HCT116 (cell line): ENCODE results near the gene GAPDH. TPM values are rescaled to one million over a fixed set of nuclear protein-coding genes. Genes with fewer than 3 reads are reported as not detected.

Source experiments
- ATAC-seq: fragments of 200-7000 bp; cut with Tn5 transposase; 2 replicates; pipeline ENCODE4 v1.9.1; 2020; ENCODE audit warnings: mild to moderate bottlenecking, moderate library complexity
- BruUV-seq: library from RNA; stranded (reverse); fragments of 400-500 nt; replicated peaks from 2 replicates; lab custom pipeline; 2021; lab: Mats Ljungman, UMichigan
- CTCF ChIA-PET: fragments of 300-600 bp; sonication (Branson Sonifier 250); formaldehyde crosslinking; loops from one replicate; lab custom pipeline; 2021; ENCODE audit warnings: antibody characterized with exemption; lab: Charles Lee
- POLR2A ChIA-PET: fragments of 300-600, 350-600 bp; sonication (Branson Sonifier 250); formaldehyde crosslinking; loops from one replicate; lab custom pipeline; 2021; ENCODE audit warnings: antibody characterized with exemption; lab: Charles Lee
- RAD21 ChIA-PET, 2 experiments: fragments of 300-600 bp; sonication (Branson Sonifier 250); formaldehyde crosslinking; loops; one replicate each; lab custom pipeline; 2023; ENCODE audit warnings: low total read pairs in 2 of 2; ENCODE audit not compliant: uncharacterized antibody in 2 of 2, unreplicated experiment in 2 of 2, low non-redundant PET in 1 of 2; lab: Charles Lee
- DNase-seq: peaks from one replicate; pipeline ENCODE4 v3.0.0-alpha.2; 2010; ENCODE audit warnings: low read depth, low spot score
- H2AFZ ChIP-seq: fragments of 200-600 bp; shearing (Covaris generic), sonication (generic); 2 replicates; pipeline ENCODE4 v1.6.1; 2017; ENCODE audit warnings: low read depth, mixed run types, mixed read lengths, antibody characterized with exemption, low read length; ENCODE audit not compliant: poor library complexity, severe bottlenecking
- H3K27ac ChIP-seq: 2 replicates; pipeline ENCODE4 v1.5.1; 2012; ENCODE audit warnings: low read depth, low read length
- H3K27me3 ChIP-seq: fragments of 200-600 bp; sonication (generic); 2 replicates; pipeline ENCODE4 v1.6.1; 2016; ENCODE audit warnings: mixed run types, low read length, mixed read lengths; ENCODE audit not compliant: insufficient read depth
- H3K36me3 ChIP-seq, 2 experiments: fragments of 200-500 bp in 1 of 2; fragments of 200-600 bp in 1 of 2; sonication (Bioruptor generic) in 1 of 2; sonication (generic) in 1 of 2; 2 replicates each; pipeline versions ENCODE4 v1.5.1 to v1.6.1; 2014 to 2016; ENCODE audit warnings: low read length in 2 of 2, inconsistent platforms in 1 of 2, mixed read lengths in 1 of 2, mixed run types in 1 of 2; ENCODE audit not compliant: insufficient read depth in 2 of 2, control insufficient read depth in 1 of 2
- H3K4me1 ChIP-seq, 2 experiments: fragments of 200-600 bp in 1 of 2; sonication (generic) in 1 of 2; 2 replicates each; pipeline versions ENCODE4 v1.5.1 to v1.6.1; 2012 to 2017; ENCODE audit warnings: low read length in 2 of 2, inconsistent platforms in 1 of 2, mild to moderate bottlenecking in 1 of 2, mixed read lengths in 1 of 2, mixed run types in 1 of 2, moderate library complexity in 1 of 2; ENCODE audit not compliant: insufficient read depth in 2 of 2, control insufficient read depth in 1 of 2
- H3K4me2 ChIP-seq: fragments of 200-600 bp; sonication (generic); 2 replicates; pipeline ENCODE4 v1.6.1; 2017; ENCODE audit warnings: mixed run types, low read length, mixed read lengths
- H3K4me3 ChIP-seq, 2 experiments: fragments of 200-600 bp in 1 of 2; sonication (generic) in 1 of 2; replicated peaks in 1 of 2; 2 replicates each; pipeline ENCODE4 v1.5.1; 2011 to 2016; ENCODE audit warnings: low read length in 2 of 2, control low read depth in 1 of 2, low read depth in 1 of 2, mild to moderate bottlenecking in 1 of 2, mixed read lengths in 1 of 2, mixed run types in 1 of 2
- H3K79me2 ChIP-seq: fragments of 200-600 bp; sonication (generic); 2 replicates; pipeline ENCODE4 v1.6.1; 2017; ENCODE audit warnings: mild to moderate bottlenecking, mixed run types, low read length, moderate library complexity, mixed read lengths; ENCODE audit not compliant: insufficient read depth
- H3K9ac ChIP-seq: fragments of 200-600 bp; sonication (generic); 2 replicates; pipeline ENCODE4 v1.6.1; 2016; ENCODE audit warnings: low read length, mixed read lengths
- H3K9me2 ChIP-seq: fragments of 200-600 bp; sonication (generic), shearing (Covaris generic); 2 replicates; pipeline ENCODE4 v1.6.1; 2017; ENCODE audit warnings: mixed run types, mild to moderate bottlenecking, moderate library complexity; ENCODE audit not compliant: insufficient read depth
- H3K9me3 ChIP-seq, 2 experiments: fragments of 200-500 bp in 1 of 2; fragments of 200-600 bp in 1 of 2; sonication (Bioruptor generic) in 1 of 2; sonication (generic) in 1 of 2; 2 replicates each; pipeline ENCODE4 v1.6.1; 2014 to 2017; ENCODE audit warnings: low read length in 2 of 2, mixed read lengths in 2 of 2, inconsistent platforms in 1 of 2, low read depth in 1 of 2, mild to moderate bottlenecking in 1 of 2, mixed run types in 1 of 2, moderate library complexity in 1 of 2; ENCODE audit not compliant: control insufficient read depth in 1 of 2, insufficient read depth in 1 of 2
- H4K20me1 ChIP-seq: fragments of 200-600 bp; sonication (generic), shearing (Covaris generic); 2 replicates; pipeline ENCODE4 v1.6.1; 2017; ENCODE audit warnings: mixed run types, mild to moderate bottlenecking, moderate library complexity; ENCODE audit not compliant: insufficient read depth
- CBX3 ChIP-seq: IDR thresholded peaks from 2 replicates; pipeline ENCODE4 v1.6.1; 2012; ENCODE audit warnings: low read depth
- CEBPB ChIP-seq: IDR thresholded peaks from 2 replicates; pipeline ENCODE4 v1.6.1; 2012; ENCODE audit warnings: low read depth
- CTCF ChIP-seq, 3 experiments: fragments of 200-600 bp in 1 of 3; sonication (generic) in 1 of 3; IDR thresholded peaks in 2 of 3; conservative IDR thresholded peaks in 1 of 3; 2 replicates each; pipeline ENCODE4 v1.5.1; 2012 to 2017; ENCODE audit warnings: low read depth in 2 of 3, low read length in 2 of 3, antibody characterized with exemption in 1 of 3, borderline replicate concordance in 1 of 3, control low read depth in 1 of 3, mild to moderate bottlenecking in 1 of 3, mixed read lengths in 1 of 3, mixed run types in 1 of 3, moderate library complexity in 1 of 3; ENCODE audit not compliant: insufficient read depth in 1 of 3
- EGR1 ChIP-seq: IDR thresholded peaks from 2 replicates; pipeline ENCODE4 v1.6.1; 2012; ENCODE audit warnings: low read depth
- ELF1 ChIP-seq: IDR thresholded peaks from 2 replicates; pipeline ENCODE4 v1.6.1; 2012; ENCODE audit warnings: low read depth, borderline replicate concordance
- EZH2 ChIP-seq: fragments of 200-600 bp; sonication (generic); IDR thresholded peaks from 2 replicates; pipeline ENCODE4 v1.6.1; 2017; ENCODE audit warnings: antibody characterized with exemption, mixed run types
- EZH2phosphoT487 ChIP-seq: fragments of 200-600 bp; IDR thresholded peaks from 2 replicates; pipeline ENCODE4 v1.6.1; 2018; ENCODE audit warnings: antibody characterized with exemption, borderline replicate concordance
- FOSL1 ChIP-seq: IDR thresholded peaks from 2 replicates; pipeline ENCODE4 v1.6.1; 2012; ENCODE audit warnings: low read depth
- JUND ChIP-seq: IDR thresholded peaks from 2 replicates; pipeline ENCODE4 v1.6.1; 2012
- POLR2A ChIP-seq: IDR thresholded peaks from 2 replicates; pipeline ENCODE4 v1.7.0; 2011; ENCODE audit warnings: borderline replicate concordance; ENCODE audit not compliant: insufficient read depth, insufficient read length; ENCODE audit errors: extremely low read depth
- POLR2AphosphoS5 ChIP-seq: IDR thresholded peaks from 2 replicates; pipeline ENCODE4 v1.6.1; 2011; ENCODE audit warnings: mild to moderate bottlenecking, low read depth, low read length, moderate library complexity
- REST ChIP-seq: IDR thresholded peaks from 2 replicates; pipeline ENCODE4 v1.6.1; 2012; ENCODE audit warnings: low read depth
- SIN3A ChIP-seq: IDR thresholded peaks from 2 replicates; pipeline ENCODE4 v1.6.1; 2012; ENCODE audit warnings: low read depth
- SP1 ChIP-seq: IDR thresholded peaks from 2 replicates; pipeline ENCODE4 v1.6.1; 2012; ENCODE audit warnings: low read depth
- ZNF274 ChIP-seq: fragments of 200-500 bp; sonication (Bioruptor generic); IDR thresholded peaks from 2 replicates; pipeline ENCODE4 v1.6.1; 2014; ENCODE audit warnings: mild to moderate bottlenecking, low read depth, low read length, inconsistent platforms
- intact Hi-C: fragments of 100-400 bp; cut with micrococcal nuclease; formaldehyde crosslinking; loops from 2 replicates; pipeline ENCODE4 v1.10.0; 2022
- total RNA-seq: library from RNA; stranded (reverse); gene quantifications from one replicate; pipeline ENCODE4 v1.2.1, GENCODE V29; 2021; ENCODE audit not compliant: unreplicated experiment

GAPDH gene
- total RNA-seq, 1 experiment from 2014 or later: 5,901 TPM

GRCh38 chr12:6556857-6557256 is 22.5 kb downstream of the GAPDH start:
- H3K36me3 ChIP-seq: peaks cover 33 to 42% of the 10 kb centered on the region in 2 experiments
- ChIA-PET POLR2A (interaction anchor here (1.7 kb wide), 1 partner anchor 22 kb away, joined by 8 read pairs; the partner anchor contains the start of gene GAPDH), CTCF (interaction anchor here (2.9 kb wide), 1 partner anchor 18 kb away, joined by 9 read pairs; no protein-coding TSS in a partner anchor), RAD21 (no interaction called here)
- no peak overlapping the region for H3K4me3 ChIP-seq
- BruUV-seq: no TSS peak
- peaks cover 15% of the 10 kb centered on the region; the same call in 1 of the 2 replicates for H4K20me1 ChIP-seq
- ATAC-seq (no peak), DNase-seq (no peak)
- no peak overlapping the region for H2AFZ ChIP-seq
- H3K4me2 ChIP-seq: no peak overlapping the region
- H3K4me1 ChIP-seq: peaks cover 3 to 17% of the 10 kb centered on the region in 2 experiments; a peak in 3 of 4 replicates
- H3K27me3 ChIP-seq: no peaks in the 10 kb centered on the region
- TF ChIP-seq ZNF274: no peak
- no peak for TF ChIP-seq EGR1
- no peak for TF ChIP-seq POLR2A
- TF ChIP-seq POLR2AphosphoS5: no peak
- no peak for TF ChIP-seq CEBPB
- TF ChIP-seq FOSL1: no peak
- no peak for TF ChIP-seq CTCF (IDR thresholded peaks at IDR 0.05 in 2 of 3, conservative IDR thresholded peaks at IDR 0.05 in 1 of 3; ENCODE audit: borderline replicate concordance in 1 of 3, insufficient read depth in 1 of 3, low read depth in 2 of 3, low read length in 2 of 3)
- no peak for TF ChIP-seq ELF1
- no peak for TF ChIP-seq JUND
- no peak for TF ChIP-seq EZH2
- TF ChIP-seq SIN3A: no peak
- no peak for TF ChIP-seq SP1
- no peak for TF ChIP-seq EZH2phosphoT487
- TF ChIP-seq REST: no peak
- TF ChIP-seq CBX3: no peak
- intact Hi-C loops: no loop called here
- no peaks in the 10 kb centered on the region for H3K9me2 ChIP-seq
- peaks cover 40% of the 10 kb centered on the region for H3K79me2 ChIP-seq
- H3K27ac ChIP-seq: no peak overlapping the region
- H3K9ac ChIP-seq: no peak overlapping the region
- H3K9me3 ChIP-seq: no peaks in the 10 kb centered on the region
